NCI-H1930 (cell line): ENCODE results near the gene MZB1.
"Not testable (repeated sequence)": the region's sequence is repeated elsewhere in the genome, so short reads cannot be mapped to it uniquely, and the experiment has no call there.

Source experiments
- DNase-seq, 2 experiments: peaks; one replicate each; lab custom pipeline; 2025; lab: John Stamatoyannopoulos, UW

MZB1 gene

DNA sequence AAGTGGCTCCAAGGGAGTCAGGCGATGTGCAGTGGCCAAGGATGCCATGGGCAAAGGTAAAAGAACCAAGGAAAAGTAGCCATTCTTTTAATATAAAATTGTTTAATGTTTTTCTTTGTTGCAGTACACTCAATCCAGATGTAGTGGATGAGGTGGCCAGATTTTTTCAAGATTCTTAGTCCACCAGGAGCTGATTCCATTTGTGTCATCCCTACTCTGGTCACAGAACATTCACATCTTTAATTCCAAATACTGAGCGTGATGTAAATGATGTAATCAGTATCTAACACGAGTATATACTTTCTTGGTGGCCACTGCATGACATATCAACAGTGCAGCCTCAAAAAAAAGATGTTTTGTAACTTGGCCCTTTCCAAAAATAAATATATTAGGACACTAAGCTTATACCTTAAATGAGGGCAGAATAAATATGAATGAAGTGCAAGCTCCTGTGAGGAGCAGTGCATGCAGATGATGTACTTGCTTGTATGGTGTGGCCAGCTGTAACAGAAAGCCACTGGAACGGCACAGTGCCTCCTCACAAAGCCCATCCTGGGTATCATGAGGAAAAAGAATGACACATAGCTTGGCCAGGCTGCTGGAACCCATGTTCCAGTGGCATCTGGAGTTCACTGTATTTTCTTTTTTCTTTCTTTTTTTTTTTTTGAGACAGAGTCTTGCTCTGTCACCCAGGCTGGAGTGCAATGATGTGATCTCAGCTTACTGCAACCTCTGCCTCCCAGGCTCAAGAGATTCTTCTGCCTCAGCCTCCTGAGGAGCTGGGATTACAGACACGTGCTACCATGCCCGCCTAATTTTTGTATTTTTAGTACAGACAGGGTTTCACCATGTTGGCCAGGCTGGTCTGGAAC lies 20.6 kb upstream of the MZB1 start:
- no peak for DNase-seq

DNA sequence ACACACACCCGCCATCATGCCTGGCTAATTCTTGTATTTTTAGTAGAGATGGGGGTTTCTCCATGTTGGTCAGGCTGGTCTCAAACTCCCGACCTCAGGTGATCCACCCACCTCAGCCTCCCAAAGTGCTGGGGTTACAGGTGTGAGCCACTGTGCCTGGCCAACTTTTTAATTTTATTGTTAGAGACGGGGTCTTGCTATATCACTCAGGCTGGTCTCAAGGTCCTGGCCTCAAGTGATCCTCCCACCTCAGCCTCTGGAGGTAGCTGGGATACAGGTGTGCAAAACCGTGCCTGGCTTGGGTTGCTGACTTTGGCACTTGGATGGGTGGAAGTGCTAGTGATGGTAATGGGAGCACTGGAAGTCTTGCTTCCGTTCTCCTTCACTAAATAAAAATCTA lies 19.4 kb upstream of the MZB1 start:
- DNase-seq = not testable (repeated sequence)

DNA sequence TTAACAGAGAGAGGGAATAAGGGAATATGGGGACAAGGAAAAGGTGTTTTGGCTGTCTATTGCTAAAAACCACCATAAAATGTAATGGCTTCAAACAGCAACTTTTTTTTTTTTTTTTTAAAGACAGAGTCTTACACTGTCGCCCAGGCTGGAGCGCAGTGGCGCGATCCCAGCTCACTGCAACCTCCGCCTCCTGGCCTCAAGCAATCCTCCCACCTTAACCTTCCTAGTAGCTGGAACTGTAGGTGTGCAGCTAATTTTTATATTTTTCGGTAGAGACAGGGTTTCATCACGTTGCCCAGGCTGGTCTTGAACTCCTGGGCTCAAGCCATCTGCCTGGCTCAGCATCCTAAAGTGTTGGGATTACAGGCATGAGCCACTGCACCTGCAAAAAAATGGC lies 18.5 kb upstream of the MZB1 start:
- DNase-seq = no peak

DNA sequence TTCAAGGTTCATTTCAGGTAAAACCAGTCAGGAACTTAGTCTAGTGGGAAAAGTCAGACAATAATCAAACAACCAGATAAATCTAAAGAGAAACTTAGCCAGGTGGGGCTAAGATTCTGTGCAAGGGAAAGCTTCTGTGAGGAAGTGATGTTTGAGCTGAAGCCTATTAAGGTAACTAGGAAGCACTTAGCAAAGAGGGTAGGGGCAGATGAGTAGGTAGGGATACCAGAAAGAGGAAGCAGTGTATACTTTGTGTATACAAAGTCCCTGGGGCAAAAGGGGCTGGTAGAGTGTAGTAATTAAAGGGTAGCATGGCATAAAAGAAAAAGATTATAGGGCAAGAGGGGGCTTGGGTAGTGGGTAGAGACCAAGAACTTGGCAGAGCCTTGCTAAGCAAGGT lies 17.8 kb upstream of the MZB1 start:
- DNase-seq = no peak

DNA sequence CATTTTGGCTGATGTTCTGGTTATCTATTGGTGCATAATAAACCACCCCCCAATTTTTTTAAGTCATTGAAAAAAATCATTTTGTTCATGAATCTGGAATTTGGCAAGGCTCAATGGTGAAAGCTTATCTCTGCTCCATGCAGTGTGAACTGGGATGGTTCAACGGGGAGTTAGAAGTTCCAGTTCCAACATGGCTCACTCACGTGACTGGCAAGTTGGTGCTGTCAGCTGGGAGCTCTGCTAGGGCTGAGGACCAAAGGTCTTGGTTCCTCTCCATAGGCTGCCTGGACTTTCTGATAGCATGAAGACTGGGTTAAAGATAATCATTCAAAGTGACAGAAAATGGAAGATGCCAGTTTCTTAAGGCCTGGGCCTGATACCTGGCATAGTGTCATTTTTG lies 17.2 kb upstream of the MZB1 start:
- DNase-seq = no peak

DNA sequence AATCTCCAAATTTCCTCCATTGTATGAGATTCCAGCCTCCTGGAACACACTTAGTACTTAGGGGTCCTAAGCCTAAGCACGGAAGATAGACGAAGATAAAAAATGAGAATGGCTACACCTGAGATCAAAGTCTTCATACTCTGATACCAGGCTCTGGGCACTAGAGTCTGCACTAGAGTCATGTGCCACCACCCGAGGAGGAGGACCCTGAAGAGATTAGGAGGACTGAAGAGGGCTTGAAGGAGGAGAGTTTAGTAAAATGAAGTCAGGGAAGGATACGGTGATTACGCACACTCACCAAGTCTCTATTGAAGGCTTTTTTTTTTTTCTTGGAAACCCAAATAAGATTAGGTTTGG lies 14.7 kb upstream of the MZB1 start:
- no peak for DNase-seq

DNA sequence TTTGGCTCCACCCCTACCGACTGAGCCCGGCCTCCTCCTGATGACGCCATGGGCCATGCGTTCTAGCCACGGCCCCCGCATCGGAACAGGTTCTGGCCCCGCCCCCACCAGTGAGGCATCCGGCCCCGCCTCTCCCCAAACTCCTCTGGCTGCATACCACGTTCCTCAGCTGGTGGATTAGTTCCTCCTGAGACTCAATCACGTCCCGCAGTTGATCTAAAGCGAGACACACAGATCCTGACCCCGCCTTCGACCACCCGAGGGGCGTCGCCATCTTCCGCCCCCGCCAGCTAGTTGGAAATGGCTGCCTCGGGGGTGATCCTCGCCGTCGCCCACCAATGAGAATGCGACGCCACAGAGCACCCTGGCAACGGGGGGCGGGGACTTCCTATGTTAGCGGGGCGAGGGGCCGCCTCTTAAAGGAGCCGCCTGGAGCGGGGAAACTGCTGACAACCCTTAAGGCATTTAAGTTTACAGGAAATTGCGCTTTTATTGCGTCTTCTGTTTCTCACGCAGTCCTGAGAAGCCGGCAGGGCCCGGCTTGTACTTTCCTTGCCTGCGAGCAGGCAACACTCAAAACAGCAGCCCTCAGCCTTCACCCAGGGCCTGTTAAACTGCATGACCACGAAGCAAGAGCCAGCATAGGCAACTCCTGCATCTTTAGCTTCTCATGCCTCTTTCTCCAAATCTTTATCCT lies 14.2 kb upstream of the MZB1 start, which contains the start of gene SPATA24:
Gene SPATA24, minus strand, starts transcription at position 303 of the 697 bp plus-strand sequence. Its CDS starts 29 bp downstream, at position 274.
- peak; percentile 81 to 86 for DNase-seq

DNA sequence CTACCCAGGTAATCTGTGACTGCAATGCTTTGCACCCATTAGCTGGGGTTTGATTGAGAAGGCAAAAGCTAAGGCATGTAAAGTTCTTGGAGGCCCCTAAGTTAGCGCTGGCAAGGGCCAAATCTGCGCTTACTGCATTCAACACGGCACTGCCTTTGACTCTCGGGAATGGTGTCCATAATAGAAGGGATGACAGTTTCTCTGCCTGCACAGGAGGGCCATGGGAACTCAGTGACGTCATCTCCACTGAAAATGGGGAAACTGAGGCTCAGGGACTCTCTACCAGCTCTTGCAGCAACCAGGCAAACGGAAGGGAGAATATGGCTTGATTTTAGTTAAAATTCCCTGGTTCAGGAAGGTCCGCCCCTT lies 13.7 kb upstream of the MZB1 start:
- no peak for DNase-seq

DNA sequence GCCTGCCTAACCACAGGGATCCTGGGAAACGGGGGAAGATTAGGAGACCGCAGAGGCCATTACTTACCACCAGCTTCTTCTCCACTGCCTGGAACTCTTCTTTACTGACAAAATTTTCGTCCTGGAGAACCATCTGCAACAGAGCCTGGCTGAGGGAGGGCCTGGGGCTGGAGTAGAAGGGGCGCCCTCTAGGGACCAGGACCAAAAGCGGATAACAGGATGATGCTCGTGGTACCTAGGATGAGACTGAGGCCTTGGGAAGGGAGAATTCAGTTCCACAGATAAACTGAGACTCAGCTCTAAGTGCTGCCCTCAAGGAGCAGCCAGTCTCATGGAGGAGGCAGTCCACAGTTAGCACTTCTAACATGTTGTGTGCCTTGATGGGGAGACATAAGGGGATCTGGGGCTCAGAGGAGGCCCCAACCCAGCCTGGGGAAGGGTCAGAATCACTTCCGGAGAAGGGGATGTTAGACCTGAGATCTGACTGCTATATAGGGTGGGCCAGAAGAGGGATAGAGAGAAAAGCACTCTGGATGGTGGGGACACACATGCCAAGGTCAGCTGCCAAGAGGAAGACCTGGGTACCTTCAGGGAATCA lies 12.9 kb upstream of the MZB1 start:
- DNase-seq = no peak

DNA sequence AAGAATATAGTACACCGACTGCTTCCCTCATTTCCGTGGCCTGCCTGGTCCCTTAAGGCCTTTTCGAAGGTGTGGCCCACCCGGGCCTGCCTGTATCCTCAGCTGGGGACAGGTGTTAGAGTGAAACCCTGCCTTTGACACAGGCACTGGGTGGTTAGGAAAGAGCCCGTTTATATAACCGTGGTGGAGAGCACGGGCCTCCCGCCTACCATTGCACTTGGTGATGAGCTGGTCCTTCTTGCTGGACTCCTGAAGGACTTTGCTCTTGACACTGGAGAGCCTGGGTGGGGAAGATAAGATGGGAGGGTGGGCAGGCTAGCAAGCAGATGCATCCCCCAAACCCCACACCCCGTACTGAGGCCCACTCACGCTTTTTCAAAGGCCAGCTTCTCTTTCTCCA lies 11.8 kb upstream of the MZB1 start:
- DNase-seq = no peak

DNA sequence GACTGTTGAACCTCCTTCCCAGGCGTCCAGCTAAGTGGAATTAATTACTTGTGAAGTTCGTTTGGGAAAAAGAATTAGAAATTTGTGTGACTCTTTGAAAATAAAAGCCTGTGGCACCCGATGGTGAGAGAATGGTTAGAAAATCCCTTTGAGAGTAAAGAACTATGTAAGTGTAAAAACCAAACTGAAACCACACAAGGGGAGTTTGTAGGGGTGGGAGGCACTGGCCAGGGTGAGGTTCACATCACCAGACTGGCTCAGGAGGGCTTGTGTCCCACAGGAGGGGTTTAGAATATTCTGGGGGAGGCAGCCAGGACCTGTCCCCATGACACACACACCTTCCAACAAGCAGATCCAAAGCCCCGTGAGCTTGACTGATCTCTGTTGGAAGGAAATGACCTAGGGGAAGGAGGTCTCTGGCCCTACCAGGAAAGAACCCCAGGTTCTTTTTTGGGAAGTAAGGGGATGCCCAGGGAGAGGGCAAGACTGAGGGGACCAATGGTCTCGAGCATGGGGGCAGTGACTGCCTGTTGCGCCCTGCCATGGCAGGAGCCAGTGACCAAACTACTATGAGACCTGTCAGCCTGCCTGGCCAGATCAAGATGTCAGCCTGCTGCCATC lies 9.9 kb upstream of the MZB1 start:
- no peak for DNase-seq

DNA sequence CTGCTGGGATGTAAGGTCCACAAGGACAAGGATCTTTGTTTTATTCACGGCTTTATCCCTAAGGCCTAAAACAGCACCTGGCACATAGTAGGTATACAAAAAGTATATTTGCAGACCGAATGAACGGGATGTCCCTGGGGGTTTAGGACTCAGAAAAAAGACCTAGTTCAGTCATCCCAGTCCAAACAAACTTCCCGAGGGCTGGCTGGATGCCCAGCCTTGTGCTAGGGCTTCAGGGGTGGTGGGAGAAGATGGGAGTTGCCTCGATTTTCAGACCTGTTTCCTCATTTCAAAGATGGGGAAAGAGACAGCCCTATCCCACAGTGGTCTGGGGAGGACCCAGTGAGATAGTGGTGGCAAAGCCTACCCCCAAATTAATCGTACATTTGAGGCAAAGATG lies 8.2 kb upstream of the MZB1 start:
- DNase-seq = no peak

DNA sequence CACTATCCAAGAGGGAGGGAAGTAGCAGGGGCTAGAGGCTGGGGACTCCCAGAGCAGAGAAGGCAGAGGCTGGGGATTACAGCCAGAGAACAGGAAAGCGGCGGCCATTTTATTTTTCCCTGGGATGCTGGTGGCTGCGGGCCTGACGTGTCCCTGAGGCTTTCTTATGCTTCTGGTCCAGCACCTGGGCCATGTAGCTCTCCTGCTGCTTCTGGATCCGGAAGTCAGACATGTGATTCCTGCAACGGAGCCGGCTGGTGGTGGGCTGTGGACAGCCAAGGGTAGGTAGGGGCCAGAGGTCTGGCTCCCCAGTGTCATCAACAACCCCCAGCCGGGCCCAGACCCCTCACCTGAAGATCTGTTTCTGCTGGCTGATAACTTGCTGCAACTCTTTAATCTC lies 7.0 kb upstream of the MZB1 start:
- DNase-seq = no peak

DNA sequence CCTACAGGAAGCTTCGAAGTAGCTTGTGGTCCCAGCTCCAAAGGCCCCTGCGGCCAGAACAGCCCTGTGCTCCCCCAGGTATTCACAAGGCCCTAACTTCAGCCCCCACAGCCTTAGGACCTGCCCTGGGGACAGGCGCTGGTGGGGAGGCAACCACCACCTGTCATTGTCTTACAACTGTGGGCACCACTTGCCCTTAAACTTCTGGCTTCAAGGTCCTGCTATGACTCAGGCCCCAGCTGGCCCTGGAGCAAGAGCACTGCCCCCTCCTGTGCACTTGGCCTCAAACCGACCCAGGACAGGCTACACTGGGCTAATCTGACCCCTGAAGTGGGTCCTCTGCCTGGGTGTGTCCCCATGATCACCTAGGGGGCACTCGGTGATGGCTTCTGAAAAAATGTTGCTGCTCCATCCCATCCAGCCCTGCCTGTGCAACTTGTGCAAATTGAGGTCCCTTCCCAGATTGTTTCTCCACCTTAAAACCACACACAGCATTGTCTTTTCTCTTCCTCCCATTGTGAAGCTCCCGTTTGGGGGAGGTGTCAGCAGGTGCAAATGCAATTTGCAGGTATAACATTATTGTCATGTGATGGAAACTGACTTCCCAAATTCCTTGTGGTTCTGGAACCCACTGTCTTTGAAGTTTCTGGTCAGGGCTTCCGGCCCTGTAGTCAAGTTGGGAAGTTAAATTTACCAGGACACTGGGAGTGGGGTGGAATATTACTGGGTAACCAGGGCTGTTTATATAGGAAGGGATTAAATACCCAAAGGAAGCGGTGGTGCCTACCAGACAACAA lies 6.3 kb upstream of the MZB1 start:
- DNase-seq = no peak

DNA sequence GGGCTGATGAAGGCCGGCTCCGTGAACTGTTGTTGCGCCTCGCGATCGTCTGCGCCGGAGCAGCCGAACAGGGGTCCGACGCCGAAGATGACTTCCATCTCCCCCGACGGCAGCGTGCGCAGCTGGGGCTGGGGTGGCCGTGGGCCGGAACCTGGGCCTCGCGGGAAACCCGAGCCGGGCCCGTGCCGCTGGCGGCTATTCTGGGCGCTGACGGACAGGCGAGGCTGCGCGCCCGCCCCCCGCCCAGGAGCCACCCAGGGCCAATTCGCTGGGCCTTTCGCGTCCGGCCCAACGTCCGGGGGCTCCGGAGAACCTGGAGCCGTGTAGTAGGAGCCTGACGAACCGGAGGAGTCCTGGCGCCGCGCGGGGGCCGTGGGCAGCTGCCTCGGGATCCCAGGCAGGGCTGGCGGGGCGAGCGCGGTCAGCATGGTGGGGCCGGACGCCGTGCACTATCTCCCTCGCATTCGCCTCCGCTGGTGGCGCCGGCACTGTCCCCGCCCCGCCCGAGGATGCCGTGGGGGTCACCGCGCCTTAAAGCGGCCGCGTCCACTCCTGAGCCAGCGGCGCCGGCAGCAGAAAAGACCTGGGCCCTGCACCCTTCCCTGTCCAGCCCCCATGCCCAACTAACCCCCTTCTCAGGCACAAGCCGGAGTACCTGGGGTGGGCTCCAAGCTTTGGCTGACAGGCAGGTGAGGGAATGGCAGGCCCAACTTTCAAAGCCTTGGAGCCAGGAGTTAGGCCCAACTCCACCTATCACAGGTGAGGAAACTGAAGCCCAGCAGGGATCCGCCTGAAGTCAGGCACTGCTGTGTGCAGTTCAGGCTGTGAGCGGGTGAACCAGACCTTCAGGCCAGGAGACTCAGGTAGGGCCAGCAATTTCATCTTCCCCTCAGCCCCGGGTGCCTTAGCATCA lies 5.2 kb upstream of the MZB1 start, which contains the start of gene PROB1:
Gene PROB1, minus strand, starts transcription at position 451 of the 913 bp plus-strand sequence. Its CDS starts 23 bp downstream, at position 428.
- DNase-seq = no peak

DNA sequence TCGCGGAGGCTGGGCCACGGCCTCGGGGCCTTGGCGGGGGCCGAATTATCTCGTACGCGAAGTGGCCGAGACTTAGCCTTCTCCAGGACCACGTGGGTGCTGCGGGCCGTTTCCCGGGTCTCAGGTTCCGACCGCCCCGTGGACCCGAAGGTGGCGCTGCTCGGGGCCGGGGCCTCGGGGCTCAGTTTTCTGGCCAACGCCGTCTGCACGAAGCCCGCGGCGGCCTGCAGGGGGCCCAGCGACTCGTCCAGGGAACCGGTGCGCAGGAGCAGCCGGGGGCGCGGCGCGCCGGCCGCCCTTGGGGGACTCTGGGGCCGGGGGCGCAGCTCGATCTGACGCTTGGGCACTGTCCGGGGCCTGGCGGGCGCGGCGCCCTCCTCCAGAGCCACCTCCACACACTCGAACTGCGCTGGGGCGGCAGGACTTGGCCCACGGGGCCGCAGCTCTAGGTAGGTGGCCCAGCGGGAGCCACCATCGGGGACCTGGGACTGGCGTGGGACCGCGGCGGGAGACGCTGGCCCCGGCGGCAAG lies 4.5 kb upstream of the MZB1 start:
- peak in 1 of 2 experiments; percentile 19 for DNase-seq

DNA sequence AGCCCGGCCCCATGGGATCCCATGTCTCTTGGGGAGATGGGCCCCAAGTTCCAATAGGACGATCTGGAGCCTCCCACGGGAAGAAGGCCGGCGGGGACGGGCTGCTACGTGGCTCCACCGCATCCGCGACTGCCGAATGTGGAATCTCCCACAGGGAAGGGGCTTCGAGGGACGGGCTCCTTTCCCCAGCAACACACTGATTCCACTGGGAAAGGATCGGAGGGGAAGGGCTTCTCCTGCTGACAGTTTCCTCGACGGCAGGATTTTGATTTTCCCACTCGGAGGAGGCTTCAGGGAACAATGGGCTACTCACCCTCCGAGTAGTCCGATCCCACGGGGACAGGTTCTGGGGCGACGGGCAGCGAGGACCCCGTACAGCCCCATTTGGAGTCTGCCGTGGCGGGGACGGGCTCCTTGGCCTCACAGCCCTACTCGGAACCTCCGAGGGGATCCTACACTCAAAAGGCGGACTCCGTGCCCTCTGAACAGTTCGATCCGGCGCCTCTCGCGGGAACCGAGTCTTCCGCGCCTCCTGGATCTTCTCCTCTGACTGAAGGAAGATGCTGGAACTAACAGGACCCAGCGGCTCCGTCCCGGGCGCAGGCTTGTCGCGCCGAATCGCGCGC lies 3.9 kb upstream of the MZB1 start:
- no peak for DNase-seq

DNA sequence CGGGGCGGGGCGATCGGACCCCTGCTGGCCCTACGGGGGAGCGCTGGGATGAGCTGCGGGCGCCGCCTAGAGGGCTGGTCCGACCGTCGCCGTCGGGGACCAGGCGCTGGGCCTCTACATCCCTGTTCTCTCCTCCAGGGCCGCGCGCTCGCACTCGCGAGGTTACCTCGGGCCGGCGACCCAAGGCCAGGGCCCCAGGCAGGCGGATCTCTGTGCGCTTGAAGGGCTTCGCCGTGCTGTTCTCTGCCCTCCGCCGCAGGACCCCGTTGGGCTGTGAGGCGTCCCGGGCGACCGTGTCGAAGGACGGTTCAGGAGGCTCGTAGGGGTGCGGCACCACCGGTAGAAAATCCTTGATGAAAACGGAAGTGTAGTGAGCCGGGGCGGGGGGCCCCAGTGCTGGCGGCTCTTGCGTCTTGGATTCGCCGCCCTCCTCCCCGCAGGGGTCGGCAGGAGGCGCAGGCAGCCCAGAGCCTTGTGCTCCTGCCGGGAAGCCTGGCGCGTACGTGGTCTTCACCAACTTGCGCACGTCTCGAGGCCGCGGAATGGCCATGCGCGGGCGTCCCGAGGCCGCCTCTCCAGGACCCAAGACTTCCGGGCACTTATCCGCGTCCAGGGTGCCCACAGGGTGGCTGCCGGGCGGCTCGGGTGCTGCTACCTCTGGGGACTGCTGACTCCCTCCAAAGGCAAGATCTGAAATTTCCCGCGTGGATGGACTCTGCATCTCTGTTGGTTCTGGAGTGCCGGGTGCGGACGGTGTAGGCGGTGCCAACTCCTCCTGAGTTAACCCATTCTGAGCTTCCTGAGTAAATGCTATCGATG lies 3.2 kb upstream of the MZB1 start:
- peak; percentile 30 to 42 for DNase-seq

DNA sequence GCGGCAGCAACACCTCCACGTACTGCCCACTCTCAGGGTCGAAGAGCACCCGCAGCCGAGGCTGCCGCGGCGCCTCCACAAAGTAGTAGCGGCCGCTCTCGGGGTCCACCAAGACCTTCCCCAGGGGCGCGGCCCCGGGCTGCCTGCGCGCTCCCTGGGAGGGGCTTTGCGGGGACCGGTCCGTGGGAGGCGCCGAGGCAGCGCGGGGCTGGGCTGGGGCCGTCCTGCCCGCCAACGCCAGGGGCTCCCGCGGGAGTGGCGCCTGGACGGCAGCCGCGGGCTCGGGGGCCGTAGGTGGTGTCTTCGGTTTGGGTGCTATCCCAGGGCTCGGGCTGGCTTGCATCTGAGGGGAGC lies 2.6 kb upstream of the MZB1 start:
- no peak for DNase-seq
